ENCODE results near the gene DPP10.

DNA sequence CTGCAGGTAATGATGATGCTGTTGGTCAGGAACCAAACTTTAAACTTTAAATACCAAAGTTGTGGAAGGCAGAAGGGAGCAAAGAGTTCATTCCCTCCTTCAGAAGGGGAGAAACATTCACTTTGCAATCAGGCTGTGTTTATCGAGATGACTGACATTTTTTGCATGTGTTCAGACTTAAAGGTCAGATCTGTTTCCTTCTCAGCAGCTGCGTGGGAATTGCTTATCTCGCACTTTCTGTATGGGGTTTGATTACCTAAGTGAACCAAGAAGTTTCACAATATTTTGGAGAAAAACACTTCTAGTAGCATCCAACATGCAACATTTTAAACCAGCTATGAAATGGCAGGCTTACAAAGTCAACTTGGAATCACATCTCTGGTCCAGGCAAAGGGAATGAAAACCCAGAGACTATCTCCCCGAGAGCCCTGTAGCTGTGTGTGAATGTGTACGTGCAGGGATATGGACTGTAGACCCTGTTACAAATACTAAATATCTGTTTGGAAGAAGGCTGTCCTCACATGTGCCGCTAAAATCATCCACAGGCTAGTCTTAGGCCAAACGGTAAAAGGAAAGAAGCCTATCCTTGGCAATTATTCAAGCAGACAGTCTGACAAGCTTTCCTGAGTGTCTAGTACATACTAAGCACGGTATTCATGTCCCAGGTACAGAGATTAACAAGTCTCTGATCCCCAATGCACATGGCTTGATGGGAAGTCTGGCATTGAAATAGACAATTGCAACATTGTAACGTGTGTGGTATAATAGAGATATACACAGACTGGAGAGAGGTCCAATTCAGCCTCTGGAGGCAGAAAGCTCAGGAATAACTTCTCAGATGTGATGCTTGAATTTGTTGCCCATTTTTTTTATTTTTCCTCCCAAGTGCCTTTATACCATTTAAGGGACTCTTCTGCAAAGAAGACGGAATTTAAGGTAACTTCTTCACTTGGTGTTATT, 483.1 kb downstream of the DPP10 start:
- TF ChIP-seq, protein P1, sequence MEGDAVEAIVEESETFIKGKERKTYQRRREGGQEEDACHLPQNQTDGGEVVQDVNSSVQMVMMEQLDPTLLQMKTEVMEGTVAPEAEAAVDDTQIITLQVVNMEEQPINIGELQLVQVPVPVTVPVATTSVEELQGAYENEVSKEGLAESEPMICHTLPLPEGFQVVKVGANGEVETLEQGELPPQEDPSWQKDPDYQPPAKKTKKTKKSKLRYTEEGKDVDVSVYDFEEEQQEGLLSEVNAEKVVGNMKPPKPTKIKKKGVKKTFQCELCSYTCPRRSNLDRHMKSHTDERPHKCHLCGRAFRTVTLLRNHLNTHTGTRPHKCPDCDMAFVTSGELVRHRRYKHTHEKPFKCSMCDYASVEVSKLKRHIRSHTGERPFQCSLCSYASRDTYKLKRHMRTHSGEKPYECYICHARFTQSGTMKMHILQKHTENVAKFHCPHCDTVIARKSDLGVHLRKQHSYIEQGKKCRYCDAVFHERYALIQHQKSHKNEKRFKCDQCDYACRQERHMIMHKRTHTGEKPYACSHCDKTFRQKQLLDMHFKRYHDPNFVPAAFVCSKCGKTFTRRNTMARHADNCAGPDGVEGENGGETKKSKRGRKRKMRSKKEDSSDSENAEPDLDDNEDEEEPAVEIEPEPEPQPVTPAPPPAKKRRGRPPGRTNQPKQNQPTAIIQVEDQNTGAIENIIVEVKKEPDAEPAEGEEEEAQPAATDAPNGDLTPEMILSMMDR (IDR thresholded peaks at IDR 0.05) = no peak
- TF ChIP-seq POLR2A (IDR thresholded peaks at IDR 0.05) (no peak), EP300 (IDR thresholded peaks at IDR 0.05) (no peak), POLR2AphosphoS5 (IDR thresholded peaks at IDR 0.05) (no peak)

All from sigmoid colon (tissue), 4 donors.